Panc1 (cell line): ENCODE data around the gene IL6. TPM values are rescaled to one million over a fixed set of nuclear protein-coding genes. Genes with fewer than 3 reads are reported as not detected.
"Not testable (repeated sequence)": the region's sequence is repeated elsewhere in the genome, so short reads cannot be mapped to it uniquely, and the experiment has no call there.

ENCODE experiments used
- ATAC-seq: fragments of 200-7000 bp; cut with Tn5 transposase; 2 replicates; pipeline ENCODE4 v1.9.1; 2020; ENCODE audit warnings: mild to moderate bottlenecking, moderate library complexity
- BruUV-seq: library from RNA; stranded (reverse); fragments of 400-500 nt; replicated peaks from 2 replicates; lab custom pipeline; 2021; lab: Mats Ljungman, UMichigan
- CTCF ChIA-PET: fragments of 300-600 bp; sonication (Branson Sonifier 250); formaldehyde crosslinking; loops from one replicate; lab custom pipeline; 2022; ENCODE audit warnings: antibody characterized with exemption; lab: Charles Lee
- POLR2A ChIA-PET: fragments of 300-600 bp; sonication (Branson Sonifier 250); formaldehyde crosslinking; loops from one replicate; lab custom pipeline; 2022; ENCODE audit warnings: antibody characterized with exemption; lab: Charles Lee
- DNase-seq: peaks from one replicate; pipeline ENCODE4 v3.0.0-alpha.2; 2010; ENCODE audit warnings: low read depth, low spot score
- H3K27ac ChIP-seq: 2 replicates; pipeline ENCODE4 v1.5.1; 2011; ENCODE audit warnings: mild to moderate bottlenecking, low read length, inconsistent platforms
- H3K27me3 ChIP-seq: fragments of 200-500 bp; sonication (Bioruptor generic); 2 replicates; pipeline ENCODE4 v1.6.0; 2014; ENCODE audit warnings: low read length, inconsistent platforms; ENCODE audit not compliant: control insufficient read depth, insufficient read depth
- H3K36me3 ChIP-seq: fragments of 200-500 bp; sonication (Bioruptor generic); 2 replicates; pipeline ENCODE4 v1.5.1; 2014; ENCODE audit warnings: inconsistent platforms, mild to moderate bottlenecking, low read length, moderate library complexity; ENCODE audit not compliant: control insufficient read depth, insufficient read depth
- H3K4me1 ChIP-seq: 2 replicates; pipeline ENCODE4 v1.5.1; 2011; ENCODE audit warnings: inconsistent platforms, mild to moderate bottlenecking, low read length, moderate library complexity; ENCODE audit not compliant: control insufficient read depth, insufficient read depth
- H3K4me3 ChIP-seq, 2 experiments: 2 replicates each; pipeline ENCODE4 v1.5.1; 2011 to 2012; ENCODE audit warnings: low read depth in 2 of 2, low read length in 2 of 2, mild to moderate bottlenecking in 2 of 2, inconsistent platforms in 1 of 2, moderate library complexity in 1 of 2
- H3K9me3 ChIP-seq: fragments of 200-500 bp; sonication (Bioruptor generic); 2 replicates; pipeline ENCODE4 v1.5.1; 2014; ENCODE audit warnings: low read depth, mild to moderate bottlenecking, inconsistent platforms, low read length, moderate library complexity; ENCODE audit not compliant: control insufficient read depth, insufficient read depth
- in situ Hi-C: cut with HindIII; loops from 2 replicates; pipeline ENCODE4 v1.10.0; 2016; ENCODE audit warnings: low sequenced_read_pairs, low pct_unique_long_range_greater_than_20kb
- intact Hi-C: fragments of 100-400 bp; cut with micrococcal nuclease; formaldehyde crosslinking; loops from one replicate; pipeline ENCODE4 v1.10.0; 2022; ENCODE audit not compliant: unreplicated experiment
- total RNA-seq: library from RNA; stranded (reverse); gene quantifications from one replicate; pipeline ENCODE4 v1.2.1, GENCODE V29; 2021; ENCODE audit not compliant: unreplicated experiment

Gene IL6
- total RNA-seq, 1 experiment from 2014 or later: not detected

DNA sequence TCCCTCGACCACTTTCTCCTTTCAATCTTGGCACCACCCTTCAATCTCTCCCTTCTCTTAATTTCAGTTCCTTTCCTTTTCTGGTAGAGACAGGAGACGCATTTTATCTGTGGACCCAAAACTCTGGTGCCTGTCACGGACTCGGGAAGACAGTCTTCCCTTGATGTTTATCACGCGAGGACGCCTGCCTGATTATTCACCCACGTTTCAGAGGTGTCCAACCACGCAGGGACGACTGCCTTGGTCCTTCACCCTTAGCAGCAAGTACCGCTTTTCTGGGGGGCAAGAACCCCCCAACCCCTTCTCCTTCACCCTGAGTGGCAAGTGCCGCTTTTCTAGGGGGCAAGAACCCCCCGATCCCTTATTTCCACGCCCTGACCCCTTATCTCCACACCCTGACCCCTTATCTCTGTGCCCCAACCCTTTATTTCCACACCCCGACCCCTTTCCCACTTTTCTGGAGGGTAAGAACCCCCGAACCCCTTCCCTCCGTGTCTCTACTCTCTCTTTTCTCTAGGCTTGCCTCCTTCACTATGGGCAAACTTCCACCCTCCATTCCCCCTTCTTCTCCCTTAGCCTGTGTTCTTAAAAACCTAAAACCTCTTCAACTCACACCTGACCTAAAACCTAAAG is 22.9 kb upstream of the IL6 start:
- H3K4me3 ChIP-seq, H3K27me3 ChIP-seq, intact Hi-C loops, H3K4me1 ChIP-seq, H3K36me3 ChIP-seq, H3K9me3 ChIP-seq, H3K27ac ChIP-seq, CTCF ChIA-PET, in situ Hi-C loops, DNase-seq, ATAC-seq, BruUV-seq, POLR2A ChIA-PET: not testable (repeated sequence)

GRCh38 chr7:22704722-22705121 is 22.3 kb upstream of the IL6 start:
- ATAC-seq, H3K4me1 ChIP-seq, in situ Hi-C loops, H3K9me3 ChIP-seq, POLR2A ChIA-PET, H3K27me3 ChIP-seq, H3K4me3 ChIP-seq, H3K36me3 ChIP-seq, BruUV-seq, DNase-seq, intact Hi-C loops, CTCF ChIA-PET: not testable (repeated sequence)
- 0 out of 2 replicates have a peak overlapping the region, but pooled peaks have one; percentile 9 for H3K27ac ChIP-seq

DNA sequence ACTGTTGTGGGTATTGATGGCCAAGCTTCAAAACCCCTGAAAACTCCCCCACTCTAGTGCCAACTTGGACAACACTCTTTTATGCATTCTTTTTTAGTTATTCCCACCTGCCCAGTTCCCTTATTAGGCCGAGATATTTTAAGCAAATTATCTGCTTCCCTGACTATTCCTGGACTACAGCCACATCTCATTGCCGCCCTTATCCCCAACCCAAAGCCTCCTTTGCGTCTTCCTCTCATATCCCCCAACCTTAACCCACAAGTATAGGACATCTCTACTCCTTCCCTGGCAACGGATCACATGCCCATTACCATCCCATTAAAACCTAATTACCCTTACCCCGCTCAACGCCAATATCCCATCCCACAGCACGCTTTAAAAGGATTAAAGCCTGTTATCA is 21.1 kb upstream of the IL6 start:
- H3K4me1 ChIP-seq, CTCF ChIA-PET, H3K36me3 ChIP-seq, POLR2A ChIA-PET, H3K27me3 ChIP-seq, DNase-seq, in situ Hi-C loops, ATAC-seq, intact Hi-C loops, H3K27ac ChIP-seq, BruUV-seq, H3K9me3 ChIP-seq, H3K4me3 ChIP-seq: not testable (repeated sequence)

DNA sequence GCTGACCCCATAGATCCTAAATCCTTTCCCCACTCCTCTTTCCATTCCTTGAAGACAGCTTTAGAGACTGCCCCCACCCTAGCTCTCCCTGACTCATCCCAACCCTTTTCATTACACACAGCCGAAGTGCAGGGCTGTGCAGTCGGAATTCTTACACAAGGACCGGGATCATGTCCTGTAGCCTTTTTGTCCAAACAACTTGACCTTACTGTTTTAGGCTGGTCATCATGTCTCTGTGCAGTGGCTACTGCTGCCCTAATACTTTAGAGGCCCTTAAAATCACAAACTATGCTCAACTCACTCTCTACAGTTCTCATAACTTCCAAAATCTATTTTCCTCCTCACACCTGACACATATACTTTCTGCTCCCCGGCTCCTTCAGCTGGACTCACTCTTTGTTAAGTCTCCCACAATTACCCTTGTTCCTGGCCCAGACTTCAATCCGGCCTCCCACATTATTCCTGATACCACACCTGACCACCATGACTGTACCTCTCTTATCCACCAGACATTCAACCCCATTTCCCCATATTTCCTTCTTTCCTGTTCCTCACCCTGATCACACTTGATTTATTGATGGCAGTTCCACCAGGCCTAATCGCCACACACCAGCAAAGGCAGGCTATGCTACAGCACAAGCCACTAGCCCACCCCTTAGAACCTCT is 19.8 kb upstream of the IL6 start:
- H3K4me1 ChIP-seq, H3K9me3 ChIP-seq, H3K27me3 ChIP-seq, ATAC-seq, BruUV-seq, H3K36me3 ChIP-seq, H3K27ac ChIP-seq, CTCF ChIA-PET, H3K4me3 ChIP-seq, POLR2A ChIA-PET, DNase-seq, intact Hi-C loops, in situ Hi-C loops: not testable (repeated sequence)

DNA sequence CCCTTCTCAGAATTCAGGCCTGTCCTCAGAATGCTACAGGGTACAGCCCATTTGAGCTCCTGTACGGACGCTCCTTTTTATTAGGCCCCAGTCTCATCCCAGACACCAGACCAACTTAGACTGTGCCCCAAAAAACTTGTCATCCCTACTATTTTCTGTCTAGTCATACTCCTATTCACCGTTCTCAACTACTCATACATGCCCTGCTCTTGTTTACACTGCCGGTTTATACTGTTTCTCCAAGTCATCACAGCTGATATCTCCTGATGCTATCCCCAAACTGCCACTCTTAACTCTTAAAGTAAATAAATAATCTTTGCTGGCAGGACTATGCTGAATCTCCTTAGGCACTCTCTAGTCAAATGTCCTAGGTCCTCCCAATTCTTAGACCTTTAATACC is 18.8 kb upstream of the IL6 start:
- H3K27me3 ChIP-seq, intact Hi-C loops, H3K9me3 ChIP-seq, DNase-seq, H3K4me1 ChIP-seq, CTCF ChIA-PET, in situ Hi-C loops, BruUV-seq, H3K4me3 ChIP-seq, H3K36me3 ChIP-seq, H3K27ac ChIP-seq, POLR2A ChIA-PET, ATAC-seq: not testable (repeated sequence)

GRCh38 chr7:22708677-22709061 is 18.3 kb upstream of the IL6 start:
- CTCF ChIA-PET, H3K4me1 ChIP-seq, DNase-seq, POLR2A ChIA-PET, ATAC-seq, H3K27me3 ChIP-seq, intact Hi-C loops, H3K9me3 ChIP-seq, H3K27ac ChIP-seq, in situ Hi-C loops, BruUV-seq, H3K36me3 ChIP-seq, H3K4me3 ChIP-seq: not testable (repeated sequence)

GRCh38 chr7:22709062-22709829 is 17.8 kb upstream of the IL6 start:
- DNase-seq, H3K27me3 ChIP-seq, BruUV-seq, ATAC-seq, H3K9me3 ChIP-seq, H3K4me3 ChIP-seq, POLR2A ChIA-PET, H3K4me1 ChIP-seq, H3K27ac ChIP-seq, CTCF ChIA-PET, in situ Hi-C loops, intact Hi-C loops, H3K36me3 ChIP-seq: not testable (repeated sequence)
